Central memory CD8-positive, alpha-beta T cell (primary cell): ENCODE data around the gene ST3GAL3.

Source experiments
- ATAC-seq: fragments of 150-1000 bp; cut with Tn5 transposase; replicated peaks from 2 replicates; pipeline ENCODE4 v1.10.0; 2022; ENCODE audit warnings: mild to moderate bottlenecking, moderate FRiP score, moderate number of reproducible peaks; ENCODE audit not compliant: poor library complexity, severe bottlenecking; ENCODE audit errors: extremely low read depth
- DNase-seq, 2 donors: peaks; one replicate each; pipeline ENCODE4 v3.0.0; 2021; ENCODE audit warnings: low spot score in 2 of 2
- H3K27ac Mint-ChIP-seq: one replicate; pipeline ENCODE4 v1.8.0; 2022; ENCODE audit warnings: low read depth, mild to moderate bottlenecking, moderate library complexity, mixed read lengths
- H3K27me3 Mint-ChIP-seq: one replicate; pipeline ENCODE4 v1.8.0; 2022; ENCODE audit warnings: mixed read lengths
- H3K36me3 Mint-ChIP-seq: one replicate; pipeline ENCODE4 v1.8.0; 2022; ENCODE audit warnings: mild to moderate bottlenecking, moderate library complexity, mixed read lengths; ENCODE audit not compliant: insufficient read depth
- H3K4me1 Mint-ChIP-seq: one replicate; pipeline ENCODE4 v1.8.0; 2022; ENCODE audit warnings: mixed read lengths
- H3K4me3 Mint-ChIP-seq: one replicate; pipeline ENCODE4 v1.8.0; 2022; ENCODE audit warnings: mild to moderate bottlenecking, moderate library complexity, mixed read lengths
- H3K9me3 Mint-ChIP-seq: one replicate; pipeline ENCODE4 v1.8.0; 2022; ENCODE audit warnings: mixed read lengths

ST3GAL3 gene

DNA sequence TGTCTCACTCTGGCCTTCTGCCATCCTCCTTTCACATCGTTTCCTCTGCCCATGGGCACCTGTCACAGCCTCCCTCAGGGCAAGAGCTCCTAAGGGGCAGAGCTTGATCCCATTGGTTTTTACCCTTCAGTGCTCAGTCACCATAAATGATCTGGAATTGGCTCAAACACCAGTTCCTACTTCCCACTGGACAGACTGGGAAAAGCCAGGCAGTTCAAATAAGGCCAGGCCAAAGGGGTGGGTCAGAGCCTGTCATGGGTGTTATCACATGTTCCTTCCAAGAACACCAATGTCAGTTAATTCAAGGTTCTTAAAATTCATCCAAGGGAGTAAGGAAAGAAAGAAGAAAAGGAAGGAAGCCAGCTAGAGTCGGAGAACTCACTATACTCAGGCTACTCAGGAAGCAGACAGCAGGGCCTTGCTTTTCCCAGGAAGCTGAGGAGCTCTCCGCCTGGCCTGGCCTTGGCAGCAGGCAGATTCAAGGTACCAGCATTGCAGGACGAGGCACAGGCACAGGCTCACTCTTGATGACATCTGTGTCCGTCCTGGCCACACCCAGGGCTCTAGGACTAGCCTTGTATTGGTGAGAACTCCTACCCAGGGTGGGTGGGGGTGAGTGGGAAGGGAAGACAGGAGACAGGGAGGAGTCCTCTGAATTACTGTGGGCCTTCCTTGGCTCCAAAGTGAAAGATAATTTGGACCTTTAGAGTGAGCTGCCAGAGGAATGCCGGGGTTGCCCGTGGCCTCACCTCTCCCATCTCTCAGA lies 194.0 kb downstream of the ST3GAL3 start:
- H3K4me1 Mint-ChIP-seq, result peaks cover 2% of the 10 kb centered on the region

DNA sequence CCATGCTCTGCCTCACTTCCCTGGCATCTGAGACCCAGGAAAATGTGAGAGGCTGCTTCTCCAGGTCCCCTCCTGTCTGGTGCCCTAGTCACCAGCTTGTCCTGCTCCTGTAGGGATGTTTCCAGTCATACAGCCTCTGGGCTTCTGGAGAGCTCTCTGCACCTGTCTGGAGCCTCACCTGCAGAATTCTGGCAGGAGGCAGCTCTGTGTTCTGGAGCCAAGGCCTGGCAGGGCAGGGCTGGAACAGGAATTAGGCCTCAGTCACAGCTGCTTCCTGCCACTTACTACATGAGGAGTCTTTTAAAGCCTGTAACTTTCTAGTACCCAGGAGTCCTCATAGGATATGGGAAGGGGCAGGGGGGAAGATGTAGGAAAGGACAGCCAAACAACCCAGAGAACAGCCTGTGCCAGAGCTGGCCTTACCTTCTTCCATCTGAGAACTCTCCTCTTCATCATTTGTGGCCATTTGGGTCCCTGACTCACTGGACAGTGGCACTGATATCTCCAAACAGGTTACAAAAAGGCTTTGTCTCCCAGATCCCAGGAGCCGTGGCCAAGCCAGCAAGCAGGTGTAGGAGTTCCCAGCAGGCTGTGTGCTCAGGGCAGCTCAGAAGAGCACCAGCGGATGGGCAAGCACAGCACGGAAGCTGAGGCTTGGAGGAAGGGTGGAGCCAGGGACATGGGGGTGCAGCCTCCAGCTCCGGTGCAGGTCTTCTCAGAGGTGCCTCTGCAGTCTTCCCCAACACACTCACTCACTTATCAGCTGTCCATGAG lies 194.9 kb downstream of the ST3GAL3 start:
- Mint-ChIP-seq H3K36me3 (peaks cover 10% of the 10 kb centered on the region), H3K27me3 (no peaks in the 10 kb centered on the region), H3K4me3 (peak overlapping the region; percentile 21), H3K27ac (peak overlapping the region; percentile 44), H3K4me1 (peaks cover 6% of the 10 kb centered on the region), H3K9me3 (no peaks in the 10 kb centered on the region)
- no peak for ATAC-seq
- DNase-seq, result no peak

More for the DNA sequence above, 194.0 kb downstream of the ST3GAL3 start:
- Mint-ChIP-seq H3K27me3 (no peaks in the 10 kb centered on the region), H3K36me3 (peaks cover 14% of the 10 kb centered on the region), H3K27ac (no peak overlapping the region), H3K4me3 (no peak overlapping the region), H3K9me3 (no peaks in the 10 kb centered on the region)
- no peak for ATAC-seq
- no peak for DNase-seq

DNA sequence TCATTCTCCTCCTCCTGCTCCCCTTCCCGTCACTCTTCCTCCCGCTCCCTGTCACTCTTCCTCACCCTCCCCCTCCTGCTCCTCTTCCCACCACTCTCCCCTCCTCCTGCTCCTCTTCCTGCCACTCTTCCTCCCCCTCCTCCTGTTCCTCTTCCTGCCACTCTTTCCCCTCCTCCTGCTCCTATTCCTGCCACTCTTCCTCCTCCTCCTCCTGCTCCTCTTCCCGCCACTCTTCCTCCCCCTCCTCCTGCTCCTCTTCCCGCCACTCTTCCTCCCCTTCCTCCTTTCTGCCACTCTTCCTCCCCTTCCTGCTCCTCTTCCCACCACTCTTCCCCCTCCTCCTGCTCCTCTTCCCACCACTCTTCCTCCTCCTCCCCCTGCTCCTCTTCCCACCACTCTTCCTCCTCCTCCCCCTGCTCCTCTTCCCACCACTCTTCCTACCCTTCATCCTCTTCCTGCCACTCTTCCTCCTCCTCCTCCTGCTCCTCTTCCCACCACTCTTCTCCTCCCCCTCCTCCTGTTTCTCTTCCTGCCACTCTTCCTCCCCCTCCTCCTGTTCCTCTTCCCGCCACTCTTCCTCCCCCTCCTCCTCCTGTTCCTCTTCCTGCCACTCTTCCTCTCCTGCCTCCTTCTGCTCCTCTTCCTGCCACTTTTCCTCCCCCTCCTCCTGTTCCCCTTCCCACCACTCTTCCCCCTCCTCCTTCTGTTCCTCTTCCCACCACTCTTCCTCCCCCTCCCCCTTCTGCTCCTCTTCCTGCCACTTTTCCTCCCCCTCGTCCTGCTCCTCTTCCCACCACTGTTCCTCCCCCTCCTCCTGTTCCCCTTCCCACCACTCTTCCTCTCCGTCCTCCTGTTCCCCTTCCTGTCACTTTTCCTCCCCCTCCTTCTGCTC lies 197.6 kb downstream of the ST3GAL3 start:
- Mint-ChIP-seq H3K27me3 (no peaks in the 10 kb centered on the region), H3K9me3 (no peaks in the 10 kb centered on the region), H3K27ac (no peak overlapping the region), H3K36me3 (peaks cover 9% of the 10 kb centered on the region), H3K4me1 (peaks cover 6% of the 10 kb centered on the region), H3K4me3 (no peak overlapping the region)
- ATAC-seq, result no peak
- no peak for DNase-seq

DNA sequence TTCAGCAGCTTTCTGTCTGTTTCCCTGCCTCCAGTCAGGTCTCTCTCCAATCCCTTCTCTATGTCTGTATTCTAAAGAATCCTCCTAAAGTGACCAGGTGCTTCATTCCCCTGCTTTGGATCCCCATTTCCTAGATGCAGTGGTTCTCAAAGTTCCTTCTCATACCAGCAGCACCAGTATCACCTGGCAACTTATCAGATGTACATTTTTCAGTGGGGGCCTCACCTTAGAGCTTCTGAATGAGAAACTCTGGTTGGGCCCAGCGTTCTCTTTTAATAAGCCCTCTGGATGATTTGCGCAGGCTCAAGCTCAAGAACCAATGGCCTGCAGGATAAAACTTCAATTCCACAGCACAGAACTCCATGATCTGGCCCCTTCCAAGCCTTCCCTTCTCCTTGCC lies 200.9 kb downstream of the ST3GAL3 start:
- Mint-ChIP-seq H3K4me1 (peaks cover 6% of the 10 kb centered on the region), H3K4me3 (no peak overlapping the region), H3K36me3 (peaks cover 7% of the 10 kb centered on the region), H3K27ac (no peak overlapping the region), H3K27me3 (no peaks in the 10 kb centered on the region), H3K9me3 (no peaks in the 10 kb centered on the region)
- no peak for DNase-seq
- ATAC-seq, result no peak

DNA sequence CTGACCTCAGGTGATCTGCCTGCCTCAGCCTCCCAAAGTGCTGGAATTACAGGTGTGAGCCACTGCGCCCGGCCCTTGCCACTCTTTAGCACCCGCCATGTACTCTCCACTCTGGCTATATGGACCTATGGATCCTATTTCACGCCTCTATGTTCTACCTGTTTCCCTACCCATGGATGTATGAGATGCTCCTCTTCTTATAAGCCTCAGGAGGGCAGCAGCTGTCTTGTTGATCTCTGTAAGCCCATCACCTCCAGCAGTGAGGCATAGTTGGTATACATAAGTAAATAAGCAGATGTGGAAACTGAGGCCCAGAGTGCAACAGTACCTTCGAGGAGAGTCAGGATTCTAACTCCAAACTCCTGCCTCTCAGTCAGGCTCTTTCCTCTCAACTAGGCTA lies 201.5 kb downstream of the ST3GAL3 start:
- Mint-ChIP-seq H3K36me3 (peaks cover 7% of the 10 kb centered on the region), H3K9me3 (no peaks in the 10 kb centered on the region), H3K27me3 (no peaks in the 10 kb centered on the region), H3K4me3 (no peak overlapping the region), H3K4me1 (peaks cover 6% of the 10 kb centered on the region), H3K27ac (no peak overlapping the region)
- no peak for DNase-seq
- no peak for ATAC-seq

DNA sequence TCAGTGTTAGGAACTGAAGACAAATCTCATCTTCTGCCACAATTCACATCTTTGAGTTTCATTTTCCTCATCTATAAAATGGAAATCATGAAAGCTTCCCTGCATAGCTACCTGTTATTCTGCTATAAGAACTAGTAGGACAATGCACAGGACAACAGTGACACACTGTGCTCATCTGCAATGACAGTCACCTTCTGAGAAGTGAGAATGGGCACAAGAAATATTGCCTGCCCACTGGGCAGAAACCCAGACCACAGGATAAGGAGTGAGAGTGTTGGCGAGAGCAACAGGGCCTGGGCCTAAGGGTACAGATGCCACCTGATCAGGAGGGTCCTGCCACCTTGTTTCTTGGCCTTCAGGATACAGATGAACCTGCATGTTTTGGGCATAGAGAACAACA lies 203.0 kb downstream of the ST3GAL3 start:
- DNase-seq, result no peak
- peaks cover 7% of the 10 kb centered on the region for H3K36me3 Mint-ChIP-seq
- ATAC-seq, result no peak
- H3K27ac Mint-ChIP-seq, result no peak overlapping the region
- H3K4me3 Mint-ChIP-seq, result no peak overlapping the region
- H3K9me3 Mint-ChIP-seq, result no peaks in the 10 kb centered on the region
- no peaks in the 10 kb centered on the region for H3K27me3 Mint-ChIP-seq
- H3K4me1 Mint-ChIP-seq, result peaks cover 6% of the 10 kb centered on the region

DNA sequence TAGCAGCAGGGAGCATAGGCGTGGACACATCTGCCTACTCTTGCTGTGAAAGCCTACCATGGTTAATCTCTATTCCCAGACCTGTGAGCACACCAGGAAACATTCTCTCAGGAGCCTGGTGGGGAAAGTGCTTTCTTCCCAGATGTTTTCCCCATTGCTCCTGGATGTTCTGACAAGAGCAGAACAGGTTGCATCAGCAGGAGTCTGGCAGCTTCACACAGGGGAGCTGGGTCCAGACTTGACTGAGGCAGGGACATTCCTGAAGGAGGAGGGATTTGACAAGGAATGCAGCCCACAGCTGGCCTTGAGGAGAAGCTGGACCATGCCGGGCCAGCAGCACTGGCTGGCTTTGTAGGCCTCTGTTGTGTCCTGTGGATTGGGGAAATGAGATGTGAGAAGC lies 205.3 kb downstream of the ST3GAL3 start:
- Mint-ChIP-seq H3K36me3 (peaks cover 7% of the 10 kb centered on the region), H3K27ac (no peak overlapping the region), H3K27me3 (no peaks in the 10 kb centered on the region), H3K4me1 (no peaks in the 10 kb centered on the region), H3K9me3 (no peaks in the 10 kb centered on the region), H3K4me3 (no peak overlapping the region)
- ATAC-seq (no peak), DNase-seq (no peak)

DNA sequence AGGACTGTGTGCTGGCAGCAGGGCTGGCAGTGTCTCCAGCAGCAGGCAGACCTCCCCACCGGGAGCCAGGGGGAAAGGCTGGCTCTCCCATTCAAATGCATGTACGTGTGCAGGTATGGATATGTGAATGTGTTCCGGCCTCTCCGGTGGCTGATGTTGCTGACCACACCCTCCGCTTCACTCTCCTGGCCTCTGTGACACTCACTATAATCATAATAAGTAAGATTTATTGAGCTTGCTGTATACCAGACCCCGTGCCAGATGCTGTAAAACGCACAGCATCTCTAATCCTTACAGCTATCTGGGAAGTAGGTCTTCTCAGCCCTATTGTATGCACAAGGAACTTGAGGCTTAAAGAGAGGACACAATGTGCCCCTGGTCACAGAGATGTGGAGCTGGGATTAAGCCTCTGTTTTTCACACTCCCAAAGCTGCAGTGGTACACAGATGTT lies 205.7 kb downstream of the ST3GAL3 start:
- ATAC-seq, result no peak
- H3K36me3 Mint-ChIP-seq, result peaks cover 7% of the 10 kb centered on the region
- no peaks in the 10 kb centered on the region for H3K9me3 Mint-ChIP-seq
- no peak for DNase-seq
- H3K4me1 Mint-ChIP-seq, result no peaks in the 10 kb centered on the region
- H3K27ac Mint-ChIP-seq, result no peak overlapping the region
- H3K4me3 Mint-ChIP-seq, result no peak overlapping the region
- H3K27me3 Mint-ChIP-seq, result no peaks in the 10 kb centered on the region

DNA sequence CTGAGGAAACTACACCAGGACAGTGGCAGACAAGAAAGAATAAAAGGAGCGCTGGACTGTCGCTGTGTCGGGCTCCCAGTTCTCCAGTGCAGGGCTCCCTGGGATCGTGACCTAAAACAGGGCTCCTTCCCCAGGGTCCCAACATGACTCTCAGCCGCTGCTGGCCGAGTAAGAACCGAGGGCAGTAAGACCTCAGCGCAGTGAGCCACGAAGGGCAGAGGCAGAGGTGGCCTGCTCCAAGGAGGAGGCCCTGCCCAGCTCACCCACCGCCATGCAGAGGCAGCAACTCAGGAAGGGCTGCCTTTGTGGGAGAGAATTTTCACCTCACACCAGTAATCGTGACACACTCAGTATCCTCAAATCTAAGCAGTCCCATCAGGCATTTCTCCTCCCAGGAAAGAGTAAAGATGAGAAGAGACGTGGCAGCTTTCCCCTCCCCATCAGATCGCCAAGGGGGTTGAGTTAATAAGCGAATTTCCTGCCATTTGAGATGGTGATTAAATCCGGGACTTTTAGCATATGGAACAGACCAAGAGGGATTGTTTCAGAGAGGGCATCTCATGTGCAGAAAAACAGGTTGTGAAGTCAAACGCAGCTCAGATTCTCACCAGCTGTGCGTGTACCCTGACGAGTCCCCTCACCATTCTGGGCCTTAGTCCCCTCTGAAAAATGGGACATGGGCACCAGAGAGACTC lies 206.5 kb downstream of the ST3GAL3 start:
- DNase-seq, result no peak
- Mint-ChIP-seq H3K27me3 (no peaks in the 10 kb centered on the region), H3K27ac (no peak overlapping the region), H3K4me3 (no peak overlapping the region), H3K4me1 (no peaks in the 10 kb centered on the region), H3K36me3 (peaks cover 6% of the 10 kb centered on the region), H3K9me3 (no peaks in the 10 kb centered on the region)
- ATAC-seq, result no peak

DNA sequence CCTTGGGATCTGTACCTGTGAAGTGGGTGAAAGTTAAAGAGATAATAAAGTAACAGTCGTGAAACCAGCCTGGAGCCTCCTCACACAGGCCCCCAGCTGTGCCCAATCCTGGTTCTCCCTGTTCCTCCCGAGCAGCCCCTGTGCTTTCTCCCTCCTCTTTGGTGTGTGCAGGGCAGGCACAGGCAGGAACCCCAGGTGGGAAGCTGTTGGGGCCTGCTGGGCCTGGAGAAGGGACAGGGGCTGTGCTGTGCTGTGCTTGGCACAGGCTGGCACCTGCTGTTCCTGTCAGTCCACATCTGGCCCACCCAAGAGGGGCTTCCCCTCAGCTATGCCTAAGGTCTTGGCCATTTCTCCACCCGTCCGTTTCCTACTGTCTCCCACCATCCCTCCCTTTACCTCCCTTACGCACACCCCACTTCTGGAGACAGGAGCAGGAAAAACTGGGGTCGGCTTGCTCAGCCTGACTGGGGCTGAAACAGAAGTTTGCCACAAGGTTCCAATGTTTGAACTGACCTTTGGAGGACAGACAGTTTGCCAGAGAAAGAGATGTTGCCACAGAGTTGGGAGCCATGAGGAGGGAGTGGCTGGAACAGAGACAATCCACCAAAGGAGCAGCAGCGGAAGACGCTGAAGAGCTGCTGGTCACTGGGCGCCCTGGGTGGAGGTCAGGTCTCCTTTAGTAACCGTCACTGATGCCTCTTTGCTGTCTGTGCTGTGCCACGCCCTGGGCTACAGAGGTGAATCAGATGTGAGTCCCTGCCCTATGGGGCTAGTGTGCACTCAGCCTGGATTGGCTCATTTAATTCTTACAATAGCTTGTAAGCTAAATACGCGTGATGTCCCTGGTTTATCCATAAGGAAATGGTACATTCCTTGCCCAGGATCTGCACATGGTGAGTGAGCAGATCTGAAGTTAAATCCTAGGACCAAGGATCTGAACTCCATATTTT lies 207.5 kb downstream of the ST3GAL3 start:
- ATAC-seq (no peak), DNase-seq (no peak)
- Mint-ChIP-seq H3K27me3 (no peaks in the 10 kb centered on the region), H3K36me3 (peaks cover 3% of the 10 kb centered on the region), H3K4me3 (no peak overlapping the region), H3K4me1 (peaks cover 8% of the 10 kb centered on the region), H3K9me3 (no peaks in the 10 kb centered on the region), H3K27ac (no peak overlapping the region)

DNA sequence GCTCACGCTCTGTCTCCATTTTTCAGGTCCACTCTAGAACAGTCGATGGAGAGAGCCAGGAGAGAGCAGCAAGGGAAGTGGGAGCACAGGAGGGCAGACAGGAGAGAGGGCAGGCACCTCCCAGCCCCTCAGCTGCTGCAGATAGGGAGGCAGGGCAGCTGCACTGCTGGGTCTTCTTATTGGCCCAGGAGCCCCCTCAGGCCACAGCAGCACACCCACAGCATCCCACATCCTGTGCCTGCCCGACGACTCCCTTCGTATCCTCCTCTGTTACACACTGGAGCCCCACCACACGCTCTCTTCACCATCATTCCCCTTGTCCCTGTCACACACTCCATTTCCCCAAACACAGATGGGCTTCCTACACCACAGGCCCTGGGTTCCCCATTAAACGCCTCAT lies 212.6 kb downstream of the ST3GAL3 start:
- Mint-ChIP-seq H3K27ac (no peak overlapping the region), H3K9me3 (no peaks in the 10 kb centered on the region), H3K27me3 (no peaks in the 10 kb centered on the region), H3K36me3 (no peaks in the 10 kb centered on the region), H3K4me3 (no peak overlapping the region), H3K4me1 (peaks cover 10% of the 10 kb centered on the region)
- ATAC-seq (no peak), DNase-seq (no peak)
